Astrocyte (in vitro differentiated cells and primary cell): ENCODE measurements around the gene ADARB2. TPM values are rescaled to one million over a fixed set of nuclear protein-coding genes. Genes with fewer than 3 reads are reported as not detected.

ENCODE experiments used
- DNase-seq: peaks from one replicate; pipeline ENCODE4 v3.0.0-alpha.2; 2010; ENCODE audit warnings: low read depth
- FAIRE-seq: peaks from 2 replicates; lab custom pipeline; 2011; peaks lifted over from hg19 to GRCh38; lab: Jason Lieb, UNC
- H2AFZ ChIP-seq: 2 replicates; pipeline ENCODE4 v1.6.0; 2012; ENCODE audit warnings: low read depth, low read length, inconsistent platforms
- H3K27ac ChIP-seq: 2 replicates; pipeline ENCODE4 v1.5.1; 2011; ENCODE audit warnings: low read depth, low read length, inconsistent platforms
- H3K27me3 ChIP-seq: 2 replicates; pipeline ENCODE4 v1.6.0; 2011; ENCODE audit warnings: low read length, inconsistent platforms; ENCODE audit not compliant: insufficient read depth
- H3K36me3 ChIP-seq: 2 replicates; pipeline ENCODE4 v1.5.1; 2011; ENCODE audit warnings: low read length, inconsistent platforms; ENCODE audit not compliant: insufficient read depth
- H3K4me1 ChIP-seq: 2 replicates; pipeline ENCODE4 v1.5.1; 2011; ENCODE audit warnings: low read length, inconsistent platforms; ENCODE audit not compliant: insufficient read depth
- H3K4me2 ChIP-seq: 2 replicates; pipeline ENCODE4 v1.6.0; 2012; ENCODE audit warnings: low read length, inconsistent platforms
- H3K4me3 ChIP-seq: 2 replicates; pipeline ENCODE4 v1.5.1; 2011; ENCODE audit warnings: low read depth, mild to moderate bottlenecking, low read length, inconsistent platforms; ENCODE audit not compliant: insufficient read depth
- H3K79me2 ChIP-seq: 2 replicates; pipeline ENCODE4 v1.6.0; 2012; ENCODE audit warnings: mild to moderate bottlenecking, low read length, inconsistent platforms; ENCODE audit not compliant: insufficient read depth
- H3K9ac ChIP-seq: 2 replicates; pipeline ENCODE4 v1.6.0; 2012; ENCODE audit warnings: mild to moderate bottlenecking, low read length, inconsistent platforms
- H3K9me3 ChIP-seq: 2 replicates; pipeline ENCODE4 v1.5.1; 2012; ENCODE audit warnings: low read depth, mild to moderate bottlenecking, low read length, inconsistent platforms; ENCODE audit not compliant: insufficient read depth
- H4K20me1 ChIP-seq: 2 replicates; pipeline ENCODE4 v1.6.0; 2012; ENCODE audit warnings: low read length, inconsistent platforms; ENCODE audit not compliant: insufficient read depth
- H3K27ac Mint-ChIP-seq: one replicate; pipeline ENCODE4 v1.8.0; 2021; ENCODE audit warnings: mild to moderate bottlenecking, mixed read lengths; ENCODE audit not compliant: unreplicated experiment
- H3K27me3 Mint-ChIP-seq: one replicate; pipeline ENCODE4 v1.8.0; 2021; ENCODE audit warnings: low read depth, mixed read lengths; ENCODE audit not compliant: unreplicated experiment
- H3K36me3 Mint-ChIP-seq: one replicate; pipeline ENCODE4 v1.8.0; 2021; ENCODE audit warnings: low read depth, mixed read lengths; ENCODE audit not compliant: unreplicated experiment
- H3K4me1 Mint-ChIP-seq: one replicate; pipeline ENCODE4 v1.8.0; 2021; ENCODE audit warnings: low read depth, mixed read lengths; ENCODE audit not compliant: unreplicated experiment
- H3K4me3 Mint-ChIP-seq: one replicate; pipeline ENCODE4 v1.8.0; 2021; ENCODE audit warnings: mild to moderate bottlenecking, moderate library complexity, mixed read lengths; ENCODE audit not compliant: unreplicated experiment
- H3K9me3 Mint-ChIP-seq: one replicate; pipeline ENCODE4 v1.8.0; 2021; ENCODE audit warnings: mild to moderate bottlenecking, mixed read lengths; ENCODE audit not compliant: unreplicated experiment
- CTCF ChIP-seq: IDR thresholded peaks from 2 replicates; pipeline ENCODE4 v1.5.1; 2011; ENCODE audit warnings: low read depth, mild to moderate bottlenecking, inconsistent platforms, low read length, moderate library complexity; ENCODE audit not compliant: insufficient read depth
- EZH2 ChIP-seq: IDR thresholded peaks from 2 replicates; pipeline ENCODE4 v1.6.1; 2012; ENCODE audit warnings: mild to moderate bottlenecking, low read length, inconsistent platforms; ENCODE audit not compliant: insufficient read depth
- total RNA-seq: library from RNA; stranded (reverse); gene quantifications from 2 replicates; pipeline ENCODE4 v1.2.1, GENCODE V29; 2021

ADARB2 gene
- total RNA-seq, 1 donor from 2014 or later: 0.18 TPM

DNA sequence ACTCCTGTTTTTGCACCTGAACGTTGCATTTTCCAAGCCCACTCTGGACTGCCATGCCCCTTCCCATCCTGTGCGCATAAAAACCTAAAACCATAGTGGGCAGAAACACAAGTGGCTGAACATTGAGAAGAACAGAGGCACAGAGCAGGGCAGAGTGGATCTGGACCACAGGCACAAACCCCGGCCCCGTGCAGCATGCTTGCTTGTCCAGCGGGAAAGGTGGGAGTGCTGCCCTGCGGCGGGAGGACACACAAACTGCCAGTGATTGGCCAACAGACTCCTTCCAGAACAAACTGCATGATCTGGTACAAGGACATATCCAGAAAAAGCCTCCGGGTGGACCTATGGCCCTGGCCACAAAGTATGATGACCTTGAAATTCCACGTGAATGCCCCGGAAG is 42.5 kb upstream of the ADARB2 start:
- H3K4me3 Mint-ChIP-seq: no peak overlapping the region
- H3K27me3 Mint-ChIP-seq: peaks cover 6% of the 10 kb centered on the region
- no peak overlapping the region for H3K9ac ChIP-seq
- no peak overlapping the region for H3K27ac Mint-ChIP-seq
- no peaks in the 10 kb centered on the region for H3K36me3 Mint-ChIP-seq
- FAIRE-seq (no peak), DNase-seq (no peak)
- no peaks in the 10 kb centered on the region for H3K4me1 ChIP-seq
- H3K4me1 Mint-ChIP-seq: no peaks in the 10 kb centered on the region
- no peak overlapping the region for H3K4me3 ChIP-seq
- peaks cover 9% of the 10 kb centered on the region for H3K9me3 ChIP-seq
- no peaks in the 10 kb centered on the region for H3K9me3 Mint-ChIP-seq
- H3K36me3 ChIP-seq: no peaks in the 10 kb centered on the region
- no peaks in the 10 kb centered on the region for H3K79me2 ChIP-seq
- H2AFZ ChIP-seq: no peak overlapping the region
- H3K4me2 ChIP-seq: no peak overlapping the region
- H3K27ac ChIP-seq: no peak overlapping the region
- no peaks in the 10 kb centered on the region for H4K20me1 ChIP-seq
- TF ChIP-seq EZH2 (no peak), CTCF (no peak)
- no peaks in the 10 kb centered on the region for H3K27me3 ChIP-seq

- Histone ChIP-seq H3K9me3 (peaks cover 9% of the 10 kb centered on the region), H3K4me1 (no peaks in the 10 kb centered on the region), H3K27me3 (no peaks in the 10 kb centered on the region), H3K79me2 (no peaks in the 10 kb centered on the region), H2AFZ (no peak overlapping the region), H3K36me3 (no peaks in the 10 kb centered on the region), H3K4me3 (no peak overlapping the region), H3K4me2 (no peak overlapping the region), H4K20me1 (no peaks in the 10 kb centered on the region), H3K9ac (no peak overlapping the region), H3K27ac (no peak overlapping the region)
- no peak overlapping the region for H3K4me3 Mint-ChIP-seq
- DNase-seq (no peak), FAIRE-seq (no peak)
- TF ChIP-seq CTCF: no peak
- TF ChIP-seq EZH2: no peak
- no peaks in the 10 kb centered on the region for H3K4me1 Mint-ChIP-seq
- H3K9me3 Mint-ChIP-seq: peaks cover 3% of the 10 kb centered on the region
- peaks cover 6% of the 10 kb centered on the region for H3K27me3 Mint-ChIP-seq
- H3K36me3 Mint-ChIP-seq: no peaks in the 10 kb centered on the region
- H3K27ac Mint-ChIP-seq: no peak overlapping the region
These were observed 41.1 kb upstream of the ADARB2 start for GRCh38 chr10:1778375-1778969.

DNA sequence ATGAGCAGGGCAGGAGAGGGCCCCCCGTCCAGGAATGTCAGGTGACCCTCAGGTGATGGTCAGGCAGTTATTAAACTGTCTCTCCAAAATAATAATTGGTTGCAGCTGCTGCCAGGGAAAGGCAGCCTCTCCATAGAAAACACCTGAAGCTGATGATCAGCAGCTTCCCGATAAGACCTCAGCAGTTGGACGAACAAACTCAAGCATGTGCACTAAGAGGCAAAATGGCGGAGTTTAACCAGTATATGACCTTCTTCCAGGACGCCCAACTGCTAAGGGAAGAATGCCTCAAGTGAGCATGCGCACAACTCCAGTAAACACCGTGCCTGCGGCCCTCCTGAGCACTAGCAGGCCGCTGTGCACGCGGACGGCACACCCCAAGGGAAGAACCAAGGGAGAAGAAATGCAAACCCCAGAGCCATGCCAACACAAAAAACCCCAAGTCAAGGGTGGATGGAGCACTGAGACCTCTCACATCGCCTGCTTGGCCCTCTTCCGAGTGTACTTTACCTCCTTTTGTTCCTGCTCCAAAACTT is 38.9 kb upstream of the ADARB2 start:
- Histone ChIP-seq H3K27me3 (no peaks in the 10 kb centered on the region), H3K79me2 (no peaks in the 10 kb centered on the region), H3K4me3 (no peak overlapping the region), H3K4me1 (no peaks in the 10 kb centered on the region), H3K9ac (no peak overlapping the region), H3K9me3 (peaks cover 12% of the 10 kb centered on the region), H3K4me2 (no peak overlapping the region), H4K20me1 (no peaks in the 10 kb centered on the region), H3K27ac (no peak overlapping the region), H2AFZ (no peak overlapping the region), H3K36me3 (no peaks in the 10 kb centered on the region)
- H3K27ac Mint-ChIP-seq: no peak overlapping the region
- TF ChIP-seq CTCF (no peak), EZH2 (no peak)
- no peaks in the 10 kb centered on the region for H3K4me1 Mint-ChIP-seq
- H3K4me3 Mint-ChIP-seq: no peak overlapping the region
- FAIRE-seq (no peak), DNase-seq (no peak)
- H3K27me3 Mint-ChIP-seq: peaks cover 10% of the 10 kb centered on the region
- no peaks in the 10 kb centered on the region for H3K36me3 Mint-ChIP-seq
- H3K9me3 Mint-ChIP-seq: peaks cover 3% of the 10 kb centered on the region
